Activated B cell treated with CpG ODN at 0.5 μM for 24 hours (primary cell): Measurements from ENCODE around the gene OGA. TPM values are rescaled to one million over a fixed set of nuclear protein-coding genes. Genes with fewer than 3 reads are reported as not detected.

ENCODE experiments used
- ATAC-seq: fragments of 200-7000 bp; cut with Tn5 transposase; one replicate; pipeline ENCODE4 v1.10.0; 2021; ENCODE audit warnings: low read depth, mild to moderate bottlenecking, moderate library complexity
- CTCF ChIA-PET: fragments of 350-600 bp; sonication (Branson Sonifier 250); formaldehyde crosslinking; loops from one replicate; lab custom pipeline; 2021; ENCODE audit warnings: antibody characterized with exemption; lab: Charles Lee
- POLR2A ChIA-PET: fragments of 350-600 bp; sonication (Branson Sonifier 250); formaldehyde crosslinking; loops from one replicate; lab custom pipeline; 2021; ENCODE audit warnings: antibody characterized with exemption; lab: Charles Lee
- DNase-seq: peaks from one replicate; pipeline ENCODE4 v3.0.0; 2022
- H3K27ac Mint-ChIP-seq: one replicate; pipeline ENCODE4 v1.8.0; 2020; ENCODE audit warnings: mixed read lengths
- H3K27me3 Mint-ChIP-seq: one replicate; pipeline ENCODE4 v1.8.0; 2021; ENCODE audit warnings: mixed read lengths
- H3K36me3 Mint-ChIP-seq: one replicate; pipeline ENCODE4 v1.8.0; 2021; ENCODE audit warnings: low read depth, mixed read lengths
- H3K4me1 Mint-ChIP-seq: one replicate; pipeline ENCODE4 v1.8.0; 2021; ENCODE audit warnings: mixed read lengths
- H3K4me3 Mint-ChIP-seq: one replicate; pipeline ENCODE4 v1.8.0; 2020; ENCODE audit warnings: mild to moderate bottlenecking, mixed read lengths
- H3K9me3 Mint-ChIP-seq: one replicate; pipeline ENCODE4 v1.8.0; 2020; ENCODE audit warnings: mixed read lengths
- intact Hi-C: fragments of 100-400 bp; cut with micrococcal nuclease; formaldehyde crosslinking; loops from one replicate; pipeline ENCODE4 v1.15.1; 2024
- total RNA-seq: library from RNA; stranded (reverse); gene quantifications from 2 replicates; pipeline ENCODE4 v1.2.3, GENCODE V29; 2022
- TF ChIP-seq, protein P1 (sequence below): fragments of 200-600 bp; IDR thresholded peaks from one replicate; pipeline ENCODE4 v1.8.0; 2022; ENCODE audit warnings: antibody characterized with exemption, mild to moderate bottlenecking

OGA gene
- total RNA-seq, 1 donor from 2014 or later, result 271 TPM

DNA sequence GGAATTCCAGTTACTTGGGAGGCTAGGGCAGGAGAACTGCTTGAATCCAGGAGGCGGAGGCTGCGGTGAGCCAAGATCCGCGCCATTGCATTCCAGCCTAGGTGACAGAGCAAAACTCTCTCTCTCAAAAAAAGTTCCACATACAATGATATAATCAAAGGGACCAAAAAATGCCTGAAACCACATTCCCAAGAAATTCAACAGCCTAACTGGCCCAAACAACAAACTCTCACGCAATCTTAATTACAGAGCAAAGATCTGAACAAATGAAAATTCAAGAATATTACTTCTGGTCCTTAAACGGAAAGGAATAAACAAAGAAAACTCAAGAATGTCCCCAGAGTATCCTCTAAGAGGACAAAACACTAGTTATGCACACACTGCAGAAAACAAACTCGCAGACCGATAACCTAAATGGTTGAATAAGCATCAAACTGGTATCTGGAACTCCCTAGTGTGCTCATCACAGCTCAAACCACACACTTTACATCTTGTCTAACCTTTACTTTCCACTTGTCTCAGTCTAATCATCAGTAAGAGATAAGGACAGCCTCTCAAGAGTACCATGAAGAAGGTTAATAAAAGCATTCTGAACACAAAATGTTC lies 3.7 kb downstream of the OGA start:
- peaks cover 61% of the 10 kb centered on the region for H3K36me3 Mint-ChIP-seq
- no peak for DNase-seq
- ATAC-seq, result peak; percentile 26
- no peaks in the 10 kb centered on the region for H3K9me3 Mint-ChIP-seq
- peak overlapping the region; percentile 98 for H3K4me3 Mint-ChIP-seq
- ChIA-PET CTCF (interaction anchor here (0.6 to 1.3 kb wide), 5 partner anchors 22 to 673 kb away, joined by 3 to 5 read pairs (median 3); no protein-coding TSS in a partner anchor), POLR2A (interaction anchor here (0.6 to 1.9 kb wide), 4 partner anchors 9 to 89 kb away, joined by 3 to 6 read pairs (median 4); partner anchors contain the start of gene NPM3)
- peak overlapping the region; percentile 99 for H3K27ac Mint-ChIP-seq
- TF ChIP-seq, protein P1, sequence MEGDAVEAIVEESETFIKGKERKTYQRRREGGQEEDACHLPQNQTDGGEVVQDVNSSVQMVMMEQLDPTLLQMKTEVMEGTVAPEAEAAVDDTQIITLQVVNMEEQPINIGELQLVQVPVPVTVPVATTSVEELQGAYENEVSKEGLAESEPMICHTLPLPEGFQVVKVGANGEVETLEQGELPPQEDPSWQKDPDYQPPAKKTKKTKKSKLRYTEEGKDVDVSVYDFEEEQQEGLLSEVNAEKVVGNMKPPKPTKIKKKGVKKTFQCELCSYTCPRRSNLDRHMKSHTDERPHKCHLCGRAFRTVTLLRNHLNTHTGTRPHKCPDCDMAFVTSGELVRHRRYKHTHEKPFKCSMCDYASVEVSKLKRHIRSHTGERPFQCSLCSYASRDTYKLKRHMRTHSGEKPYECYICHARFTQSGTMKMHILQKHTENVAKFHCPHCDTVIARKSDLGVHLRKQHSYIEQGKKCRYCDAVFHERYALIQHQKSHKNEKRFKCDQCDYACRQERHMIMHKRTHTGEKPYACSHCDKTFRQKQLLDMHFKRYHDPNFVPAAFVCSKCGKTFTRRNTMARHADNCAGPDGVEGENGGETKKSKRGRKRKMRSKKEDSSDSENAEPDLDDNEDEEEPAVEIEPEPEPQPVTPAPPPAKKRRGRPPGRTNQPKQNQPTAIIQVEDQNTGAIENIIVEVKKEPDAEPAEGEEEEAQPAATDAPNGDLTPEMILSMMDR, result no peak
- peaks cover 61% of the 10 kb centered on the region for H3K4me1 Mint-ChIP-seq
- no peaks in the 10 kb centered on the region for H3K27me3 Mint-ChIP-seq
- intact Hi-C loops, result loop anchor here (1.0 to 2.0 kb wide), 6 partner anchors 10 to 580 kb away; partner anchors contain the start of genes FBXW4, NFKB2 and NPM3

DNA sequence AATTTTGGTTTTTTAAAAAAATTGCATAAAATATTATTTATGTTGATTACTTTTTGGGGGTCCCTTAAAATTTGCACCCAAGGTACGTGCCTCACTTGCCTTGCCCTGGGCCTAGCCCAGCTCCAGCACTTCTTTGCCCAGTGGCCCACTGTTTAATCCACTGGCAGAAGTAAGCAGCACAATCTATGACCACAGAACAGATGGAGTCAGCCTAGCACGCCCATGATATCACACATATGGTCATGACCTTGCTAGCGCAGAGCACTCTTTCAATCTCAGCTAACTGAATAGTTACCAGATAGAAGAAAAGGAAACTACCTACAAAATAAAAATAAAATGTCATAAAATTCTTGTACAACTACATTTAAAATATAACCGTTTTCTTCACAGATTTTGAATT lies 5.6 kb downstream of the OGA start:
- ChIA-PET POLR2A (interaction anchor here (0.9 kb wide), 1 partner anchor 16 kb away, joined by 3 read pairs; no protein-coding TSS in a partner anchor), CTCF (interaction anchor here (1.1 to 1.5 kb wide), 3 partner anchors 29 to 197 kb away, joined by 3 to 8 read pairs (median 4); no protein-coding TSS in a partner anchor)
- no peaks in the 10 kb centered on the region for H3K27me3 Mint-ChIP-seq
- no peak overlapping the region for H3K4me3 Mint-ChIP-seq
- no peak overlapping the region for H3K27ac Mint-ChIP-seq
- TF ChIP-seq, protein P1, result no peak
- ATAC-seq, result no peak
- H3K4me1 Mint-ChIP-seq, result peaks cover 50% of the 10 kb centered on the region
- H3K36me3 Mint-ChIP-seq, result peaks cover 75% of the 10 kb centered on the region
- intact Hi-C loops, result no loop called here
- no peak for DNase-seq
- H3K9me3 Mint-ChIP-seq, result no peaks in the 10 kb centered on the region

DNA sequence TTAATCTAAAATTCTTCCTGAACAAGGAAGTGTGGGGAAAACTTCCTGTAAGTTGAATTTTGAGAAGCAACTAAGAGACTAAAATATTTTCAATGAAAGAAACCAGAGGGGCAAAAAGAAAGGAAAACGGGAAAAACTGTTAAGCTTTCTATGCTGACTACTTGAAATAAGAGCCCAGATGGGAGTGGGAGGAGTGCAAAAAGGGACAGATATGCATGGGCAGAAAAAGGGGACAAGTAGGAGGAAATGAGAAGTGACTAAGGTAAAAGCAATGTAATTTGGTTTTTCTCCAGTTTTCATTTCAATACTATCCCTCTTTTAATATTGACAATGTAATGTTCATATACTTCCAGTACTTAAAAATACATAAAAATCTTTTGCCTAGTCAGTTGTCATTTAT lies 11.1 kb downstream of the OGA start:
- Mint-ChIP-seq H3K4me3 (no peak overlapping the region), H3K9me3 (no peaks in the 10 kb centered on the region), H3K4me1 (peaks cover 11% of the 10 kb centered on the region), H3K27me3 (no peaks in the 10 kb centered on the region), H3K36me3 (peaks cover 77% of the 10 kb centered on the region), H3K27ac (no peak overlapping the region)
- ChIA-PET POLR2A (interaction anchor here (1.0 to 2.3 kb wide), 2 partner anchors 8 to 20 kb away, joined by 3 to 5 read pairs; no protein-coding TSS in a partner anchor), CTCF (no interaction called here)
- TF ChIP-seq, protein P1, result no peak
- ATAC-seq (no peak), DNase-seq (no peak)
- intact Hi-C loops, result no loop called here

DNA sequence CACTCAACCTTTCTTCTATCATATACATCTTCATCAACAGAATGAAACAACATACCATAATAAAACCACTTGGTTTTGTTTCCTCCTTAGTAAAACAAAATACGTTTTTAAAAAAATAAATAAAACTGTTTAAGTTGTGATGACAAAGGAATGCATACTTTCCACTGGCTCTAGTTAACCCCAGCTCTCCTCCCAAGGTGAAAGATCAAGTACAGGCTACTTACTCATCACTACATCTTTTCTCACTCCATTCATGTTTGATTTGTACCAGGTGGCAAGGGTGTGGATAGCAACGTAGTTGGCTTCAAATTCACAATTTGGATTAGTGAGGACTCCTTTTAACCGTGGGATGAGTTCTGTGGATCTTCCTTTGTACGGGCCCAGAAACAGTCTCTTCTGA lies 14.7 kb downstream of the OGA start:
- Mint-ChIP-seq H3K4me3 (no peak overlapping the region), H3K4me1 (peaks cover 5% of the 10 kb centered on the region), H3K27ac (no peak overlapping the region), H3K9me3 (no peaks in the 10 kb centered on the region), H3K27me3 (no peaks in the 10 kb centered on the region), H3K36me3 (peaks cover 80% of the 10 kb centered on the region)
- DNase-seq (no peak), ATAC-seq (no peak)
- POLR2A ChIA-PET, result interaction anchor here (0.6 to 0.9 kb wide), 2 partner anchors 15 to 311 kb away, joined by 3 to 7 read pairs; partner anchors contain the start of gene OGA
- TF ChIP-seq, protein P1, result no peak
- CTCF ChIA-PET, result no interaction called here
- intact Hi-C loops, result no loop called here

DNA sequence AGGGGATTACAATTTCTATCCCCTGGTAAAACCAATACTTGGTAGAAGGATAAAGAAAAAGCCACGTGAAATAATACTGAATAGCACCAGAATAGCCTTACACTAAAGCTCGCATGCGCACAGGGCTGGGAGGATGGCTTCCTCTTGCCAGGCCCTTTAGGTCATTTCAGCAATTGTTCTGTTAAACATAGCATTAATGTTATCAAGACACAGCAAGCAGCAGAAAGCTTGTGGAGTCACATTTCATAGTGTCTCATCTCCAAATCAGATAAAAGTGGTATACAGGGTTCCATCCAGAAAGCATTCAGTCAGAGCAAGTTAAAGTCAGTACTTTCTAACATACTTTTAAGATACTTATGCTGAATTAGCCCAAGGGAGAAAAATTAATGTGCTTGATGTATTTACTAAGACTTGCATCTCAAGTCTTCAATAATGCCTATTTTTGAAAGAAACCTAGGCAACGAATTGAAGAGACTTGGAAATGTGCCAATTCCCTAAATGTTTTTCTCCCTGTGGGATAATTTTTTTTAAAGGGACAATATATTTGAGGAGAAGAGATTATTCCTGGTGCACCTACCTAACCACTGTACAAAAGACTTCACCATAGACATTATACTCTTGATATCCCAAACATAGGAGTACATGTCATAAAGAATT lies 20.7 kb downstream of the OGA start:
- DNase-seq (no peak), ATAC-seq (no peak)
- Mint-ChIP-seq H3K36me3 (peaks cover 89% of the 10 kb centered on the region), H3K4me1 (peaks cover 5% of the 10 kb centered on the region), H3K4me3 (no peak overlapping the region), H3K27me3 (no peaks in the 10 kb centered on the region), H3K27ac (no peak overlapping the region), H3K9me3 (no peaks in the 10 kb centered on the region)
- CTCF ChIA-PET, result interaction anchor here (0.9 to 1.4 kb wide), 2 partner anchors 16 to 43 kb away, joined by 4 read pairs; no protein-coding TSS in a partner anchor
- TF ChIP-seq, protein P1, result no peak
- intact Hi-C loops, result loop anchor here (2.0 kb wide), 1 partner anchor 17 kb away; no protein-coding TSS in a partner anchor
- POLR2A ChIA-PET, result interaction anchor here (0.6 to 1.0 kb wide), 4 partner anchors 20 to 224 kb away, joined by 3 to 10 read pairs (median 7); no protein-coding TSS in a partner anchor
